HEK293T (cell line): ENCODE data around the gene CRYBB1.

Source experiments
- CTCF ChIA-PET: fragments of 350-600 bp; formaldehyde crosslinking; extraction: SDS; loops from one replicate; lab custom pipeline; 2021; ENCODE audit warnings: antibody characterized with exemption, inconsistent platforms; lab: Yijun Ruan, JAX
- POLR2A ChIA-PET: fragments of 350-600 bp; formaldehyde crosslinking; extraction: SDS; loops from one replicate; lab custom pipeline; 2020; ENCODE audit warnings: antibody characterized with exemption, inconsistent platforms; lab: Yijun Ruan, JAX
- DNase-seq: peaks from one replicate; pipeline ENCODE4 v3.0.0; 2012; ENCODE audit warnings: mixed read lengths; ENCODE audit errors: extremely low spot score
- ARNT ChIP-seq: fragments of 450-650 bp; IDR thresholded peaks from 2 replicates; pipeline ENCODE4 v1.6.1; 2017; ENCODE audit warnings: mild to moderate bottlenecking
- BHLHE40 ChIP-seq: fragments of 450-650 bp; IDR thresholded peaks from 2 replicates; pipeline ENCODE4 v1.6.1; 2016; ENCODE audit warnings: mild to moderate bottlenecking, moderate library complexity, borderline replicate concordance
- CTBP1 ChIP-seq: fragments of 450-650 bp; IDR thresholded peaks from 2 replicates; pipeline ENCODE4 v1.6.1; 2016; ENCODE audit warnings: borderline replicate concordance
- ELF4 ChIP-seq: fragments of 450-650 bp; IDR thresholded peaks from 2 replicates; pipeline ENCODE4 v1.6.1; 2017; ENCODE audit warnings: antibody characterized with exemption
- FOXA1 ChIP-seq: fragments of 450-650 bp; IDR thresholded peaks from 2 replicates; pipeline ENCODE4 v1.6.1; 2016; ENCODE audit warnings: mild to moderate bottlenecking
- FOXK2 ChIP-seq: fragments of 450-650 bp; IDR thresholded peaks from 2 replicates; pipeline ENCODE4 v1.6.1; 2016; ENCODE audit warnings: mild to moderate bottlenecking
- FOXM1 ChIP-seq: fragments of 450-650 bp; IDR thresholded peaks from 2 replicates; pipeline ENCODE4 v1.6.1; 2017; ENCODE audit warnings: mild to moderate bottlenecking, borderline replicate concordance
- HDGF ChIP-seq: fragments of 450-650 bp; IDR thresholded peaks from 2 replicates; pipeline ENCODE4 v1.6.1; 2017; ENCODE audit warnings: antibody characterized with exemption, borderline replicate concordance
- L3MBTL2 ChIP-seq: fragments of 450-650 bp; conservative IDR thresholded peaks from 2 replicates; pipeline ENCODE4 v1.6.1; 2016; ENCODE audit warnings: mild to moderate bottlenecking
- LEF1 ChIP-seq: fragments of 450-650 bp; IDR thresholded peaks from 2 replicates; pipeline ENCODE4 v1.6.1; 2017; ENCODE audit warnings: mild to moderate bottlenecking, borderline replicate concordance
- NFRKB ChIP-seq: fragments of 450-650 bp; IDR thresholded peaks from 2 replicates; pipeline ENCODE4 v1.6.1; 2016; ENCODE audit warnings: mild to moderate bottlenecking, moderate library complexity
- PKNOX1 ChIP-seq: fragments of 450-650 bp; IDR thresholded peaks from 2 replicates; pipeline ENCODE4 v1.6.1; 2016
- SP1 ChIP-seq: fragments of 450-650 bp; IDR thresholded peaks from 2 replicates; pipeline ENCODE4 v1.6.1; 2017
- SUZ12 ChIP-seq: fragments of 450-650 bp; IDR thresholded peaks from 2 replicates; pipeline ENCODE4 v1.6.1; 2016; ENCODE audit warnings: mild to moderate bottlenecking
- TARDBP ChIP-seq: fragments of 450-650 bp; IDR thresholded peaks from 2 replicates; pipeline ENCODE4 v1.6.1; 2016
- ZNF384 ChIP-seq: fragments of 450-650 bp; IDR thresholded peaks from 2 replicates; pipeline ENCODE4 v1.6.1; 2016

Gene CRYBB1

GRCh38 chr22:26565889-26566288 is 51.9 kb downstream of the CRYBB1 start:
- POLR2A ChIA-PET = interaction anchor here (0.7 kb wide), 1 partner anchor 11 kb away, joined by 3 read pairs; no protein-coding TSS in a partner anchor
- CTCF ChIA-PET = no interaction called here
- DNase-seq = no peak
- TF ChIP-seq LEF1 = no peak
- no peak for TF ChIP-seq FOXM1
- TF ChIP-seq ARNT = no peak

GRCh38 chr22:26565181-26565580 is 52.6 kb downstream of the CRYBB1 start:
- no peak for DNase-seq
- POLR2A ChIA-PET = interaction anchor here (0.6 to 0.7 kb wide), 2 partner anchors 10 to 89 kb away, joined by 3 read pairs; no protein-coding TSS in a partner anchor
- CTCF ChIA-PET = no interaction called here
- TF ChIP-seq ZNF384 = no peak
- no peak for TF ChIP-seq TARDBP
- TF ChIP-seq NFRKB = no peak
- no peak for TF ChIP-seq HDGF
- no peak for TF ChIP-seq FOXM1
- TF ChIP-seq FOXA1 = no peak
- TF ChIP-seq SUZ12 = no peak
- TF ChIP-seq PKNOX1 = no peak
- TF ChIP-seq CTBP1 = no peak
- no peak for TF ChIP-seq SP1
- TF ChIP-seq FOXK2 = no peak
- no peak for TF ChIP-seq L3MBTL2

- TF ChIP-seq LEF1 = no peak
- TF ChIP-seq HDGF = no peak
- TF ChIP-seq FOXK2 = no peak
- TF ChIP-seq SP1 = no peak
- no peak for TF ChIP-seq ZNF384
- no peak for TF ChIP-seq L3MBTL2
- TF ChIP-seq BHLHE40 = no peak
- no peak for TF ChIP-seq FOXA1
- no peak for TF ChIP-seq CTBP1
- no peak for TF ChIP-seq ELF4
- TF ChIP-seq ARNT = no peak
- no peak for TF ChIP-seq FOXM1
- no peak for TF ChIP-seq PKNOX1
- no peak for TF ChIP-seq TARDBP
- ChIA-PET CTCF (no interaction called here), POLR2A (no interaction called here)
- DNase-seq = no peak
These were observed 53.2 kb downstream of the CRYBB1 start for GRCh38 chr22:26564672-26565071.

GRCh38 chr22:26564181-26564580 is 53.6 kb downstream of the CRYBB1 start:
- DNase-seq = no peak
- TF ChIP-seq ARNT (no peak), ZNF384 (no peak), FOXK2 (no peak), TARDBP (no peak), HDGF (no peak), BHLHE40 (no peak), ELF4 (no peak), FOXM1 (no peak), PKNOX1 (no peak), CTBP1 (no peak), LEF1 (no peak), L3MBTL2 (no peak), NFRKB (no peak), FOXA1 (no peak), SUZ12 (no peak), SP1 (no peak)
- ChIA-PET CTCF (interaction anchor here (0.8 kb wide), 1 partner anchor 101 kb away, joined by 3 read pairs; no protein-coding TSS in a partner anchor), POLR2A (no interaction called here)

GRCh38 chr22:26563022-26563421 is 54.8 kb downstream of the CRYBB1 start:
- ChIA-PET CTCF (interaction anchor here (0.8 kb wide), 1 partner anchor 102 kb away, joined by 3 read pairs; no protein-coding TSS in a partner anchor), POLR2A (no interaction called here)
- TF ChIP-seq HDGF = no peak
- no peak for TF ChIP-seq PKNOX1
- TF ChIP-seq TARDBP = no peak
- no peak for TF ChIP-seq FOXM1
- TF ChIP-seq BHLHE40 = no peak
- no peak for TF ChIP-seq FOXA1
- no peak for TF ChIP-seq LEF1
- TF ChIP-seq CTBP1 = no peak
- no peak for TF ChIP-seq FOXK2
- TF ChIP-seq SP1 = no peak
- TF ChIP-seq NFRKB = no peak
- TF ChIP-seq SUZ12 = no peak
- TF ChIP-seq L3MBTL2 = no peak
- DNase-seq = no peak
